ENCODE results near the gene BRI3.
"Not testable (repeated sequence)": the region's sequence is repeated elsewhere in the genome, so short reads cannot be mapped to it uniquely, and the experiment has no call there.

Gene BRI3

DNA sequence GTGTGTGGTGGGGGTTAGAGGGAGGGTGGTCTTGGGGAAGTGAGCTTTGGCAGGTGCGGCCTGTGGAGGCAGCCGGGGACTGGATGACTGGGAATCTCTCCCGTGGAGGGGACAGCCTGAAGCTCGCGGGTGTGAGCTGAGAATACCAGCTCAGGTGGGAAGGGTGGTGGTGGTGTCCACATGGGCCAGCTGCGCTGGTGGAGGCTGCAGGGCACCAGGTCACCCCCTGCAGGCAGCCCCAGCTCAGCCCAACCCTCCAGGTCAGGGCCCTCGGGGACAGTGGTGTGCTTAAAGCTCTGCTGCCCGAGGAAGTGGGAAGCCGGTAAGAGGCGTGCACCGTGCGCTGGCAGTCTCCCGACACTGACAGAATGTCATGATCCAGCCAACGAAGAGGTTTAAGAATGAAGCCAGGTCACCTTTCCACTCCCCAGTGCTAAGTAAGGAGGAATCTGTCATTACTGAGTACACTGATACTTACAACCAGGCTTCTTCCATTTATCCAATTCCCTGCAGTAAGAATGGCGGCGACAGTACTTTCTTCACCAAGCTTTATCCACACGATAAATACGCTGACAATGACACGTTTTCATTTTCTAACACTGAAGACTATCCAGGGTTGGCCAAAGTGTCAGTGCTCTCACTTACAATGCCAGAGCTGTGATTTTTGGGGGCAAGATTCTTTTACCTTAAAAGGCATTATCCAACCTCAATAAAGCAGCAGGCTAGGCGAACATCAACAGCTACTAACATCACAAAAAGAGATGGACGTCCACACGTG lies 20.4 kb downstream of the BRI3 start:
- no peak overlapping the region for H3K4me3 Mint-ChIP-seq
- H3K36me3 Mint-ChIP-seq (ENCODE audit: low read depth), result no peaks in the 10 kb centered on the region
- H3K27ac Mint-ChIP-seq, result no peak overlapping the region
- H3K27me3 Mint-ChIP-seq (ENCODE audit: low read depth), result no peaks in the 10 kb centered on the region
- H3K4me1 Mint-ChIP-seq (ENCODE audit: low read depth), result no peaks in the 10 kb centered on the region
- H3K9me3 Mint-ChIP-seq, result no peaks in the 10 kb centered on the region
- no peak for DNase-seq (ENCODE audit: low spot score)

DNA sequence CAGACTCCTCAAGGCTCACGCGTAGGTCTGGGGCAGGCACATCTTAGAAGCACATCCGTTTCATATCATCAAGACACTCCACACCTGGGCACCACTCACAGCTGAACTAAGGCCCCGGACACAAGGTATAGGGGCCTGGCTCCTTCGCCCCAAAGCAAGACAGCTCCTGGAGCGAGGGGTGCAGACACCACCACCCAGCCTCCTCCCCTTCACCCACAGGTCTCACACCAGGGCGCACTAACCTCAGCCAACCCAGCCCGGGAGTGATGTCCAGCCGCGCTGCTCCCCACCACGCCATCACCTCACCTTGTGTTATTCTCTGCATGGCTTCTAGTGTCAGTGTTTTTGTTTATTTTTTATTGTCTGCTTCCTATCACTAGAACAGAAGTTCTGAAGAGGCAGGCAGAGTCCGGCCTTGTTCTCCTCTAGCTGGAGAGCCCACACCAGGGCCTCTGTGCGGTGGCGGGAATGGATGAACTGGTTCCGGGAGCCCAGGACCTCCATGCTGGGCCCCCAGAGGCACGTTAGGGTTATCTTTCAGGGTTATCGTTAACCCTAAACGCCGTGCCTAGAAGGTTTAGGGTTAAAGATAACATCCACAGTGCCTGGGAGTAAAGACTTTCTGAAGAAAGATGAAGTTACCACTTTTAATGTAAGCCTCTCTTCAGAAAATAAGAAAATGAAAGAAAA lies 21.8 kb downstream of the BRI3 start:
- no peaks in the 10 kb centered on the region for H3K9me3 Mint-ChIP-seq
- H3K4me3 Mint-ChIP-seq, result no peak overlapping the region
- no peaks in the 10 kb centered on the region for H3K27me3 Mint-ChIP-seq (ENCODE audit: low read depth)
- DNase-seq (ENCODE audit: low spot score), result no peak
- H3K36me3 Mint-ChIP-seq (ENCODE audit: low read depth), result no peaks in the 10 kb centered on the region
- no peaks in the 10 kb centered on the region for H3K4me1 Mint-ChIP-seq (ENCODE audit: low read depth)
- no peak overlapping the region for H3K27ac Mint-ChIP-seq

DNA sequence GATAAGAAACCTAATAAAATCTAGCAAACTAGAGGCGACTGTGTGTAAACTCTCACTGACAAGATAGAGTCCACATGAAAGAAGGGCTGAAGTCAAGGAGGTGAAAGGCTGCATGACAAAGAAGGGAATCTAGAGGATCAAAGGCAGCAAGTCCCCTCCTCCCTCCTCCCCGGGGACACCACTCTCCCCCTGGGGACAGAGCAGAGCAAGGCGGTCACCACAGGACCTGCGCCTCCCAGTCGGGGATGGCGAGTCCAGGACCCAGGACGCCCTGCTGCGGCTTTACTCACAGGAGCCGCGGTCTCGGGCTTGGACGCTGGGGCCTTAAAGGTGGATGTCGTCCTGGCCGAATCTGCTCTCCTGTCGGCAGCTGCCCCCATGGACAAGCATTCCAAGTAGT lies 22.4 kb downstream of the BRI3 start:
- Mint-ChIP-seq H3K9me3 (no peaks in the 10 kb centered on the region), H3K27ac (no peak overlapping the region), H3K4me3 (no peak overlapping the region), H3K36me3 (ENCODE audit: low read depth) (no peaks in the 10 kb centered on the region), H3K27me3 (ENCODE audit: low read depth) (no peaks in the 10 kb centered on the region), H3K4me1 (ENCODE audit: low read depth) (no peaks in the 10 kb centered on the region)
- no peak for DNase-seq (ENCODE audit: low spot score)

DNA sequence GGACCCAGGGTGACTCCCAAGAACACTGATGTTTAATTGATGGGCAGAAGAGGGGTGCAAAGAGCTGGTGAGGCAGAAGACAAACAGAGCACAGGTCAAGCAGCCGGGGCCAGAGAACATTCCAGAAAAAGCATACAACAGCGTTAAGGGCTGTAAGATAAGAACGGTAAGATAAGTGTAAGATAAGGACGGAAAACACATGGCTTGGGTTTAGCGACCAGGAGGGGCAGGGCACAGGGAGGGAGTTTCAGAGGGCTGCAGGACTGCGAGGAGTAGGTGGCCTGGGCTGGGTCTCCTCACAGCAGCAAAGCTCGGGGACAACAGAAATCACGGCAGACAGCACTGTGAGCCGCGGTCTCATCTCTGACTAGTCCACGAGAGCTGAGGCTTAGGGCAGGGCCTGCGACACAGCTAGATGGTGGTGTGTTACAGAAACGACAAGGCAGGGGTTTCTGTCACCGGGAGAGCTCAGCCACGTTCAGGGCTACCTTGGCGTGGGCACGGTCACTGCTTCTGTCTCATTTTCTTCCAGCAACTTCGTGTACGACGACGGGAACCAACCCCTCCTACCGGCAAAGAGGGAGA lies 24.6 kb downstream of the BRI3 start:
- Mint-ChIP-seq H3K4me1 (ENCODE audit: low read depth) (no peaks in the 10 kb centered on the region), H3K36me3 (ENCODE audit: low read depth) (no peaks in the 10 kb centered on the region), H3K4me3 (no peak overlapping the region), H3K27me3 (ENCODE audit: low read depth) (no peaks in the 10 kb centered on the region), H3K27ac (no peak overlapping the region), H3K9me3 (no peaks in the 10 kb centered on the region)
- no peak for DNase-seq (ENCODE audit: low spot score)

DNA sequence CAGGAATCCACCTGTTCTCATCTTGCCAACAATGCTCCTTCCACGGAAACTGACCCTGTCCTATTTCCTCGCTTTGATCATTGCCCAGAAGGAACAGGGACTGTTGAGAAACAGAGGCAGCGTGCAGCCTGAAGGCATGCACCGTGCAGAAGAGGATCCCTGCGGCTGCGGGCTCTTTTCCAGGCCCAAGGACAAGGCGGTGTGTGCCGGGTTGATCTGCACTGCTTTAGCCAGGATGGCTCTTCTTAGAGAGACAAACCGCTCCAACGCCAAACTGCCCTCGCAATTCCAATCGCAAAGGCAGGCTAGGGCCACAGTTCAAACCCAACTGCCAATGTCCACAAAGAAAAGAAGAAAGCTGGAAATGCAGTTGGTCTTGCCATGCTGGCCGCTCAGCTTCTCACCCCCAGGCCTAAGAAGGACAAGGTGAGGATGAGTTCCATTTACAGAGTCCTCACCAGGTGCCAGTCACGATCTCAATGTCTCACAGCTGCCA lies 26.5 kb downstream of the BRI3 start:
- no peaks in the 10 kb centered on the region for H3K4me1 Mint-ChIP-seq (ENCODE audit: low read depth)
- H3K9me3 Mint-ChIP-seq, result no peaks in the 10 kb centered on the region
- no peaks in the 10 kb centered on the region for H3K36me3 Mint-ChIP-seq (ENCODE audit: low read depth)
- H3K4me3 Mint-ChIP-seq, result no peak overlapping the region
- H3K27ac Mint-ChIP-seq, result no peak overlapping the region
- H3K27me3 Mint-ChIP-seq (ENCODE audit: low read depth), result no peaks in the 10 kb centered on the region
- DNase-seq (ENCODE audit: low spot score), result no peak

DNA sequence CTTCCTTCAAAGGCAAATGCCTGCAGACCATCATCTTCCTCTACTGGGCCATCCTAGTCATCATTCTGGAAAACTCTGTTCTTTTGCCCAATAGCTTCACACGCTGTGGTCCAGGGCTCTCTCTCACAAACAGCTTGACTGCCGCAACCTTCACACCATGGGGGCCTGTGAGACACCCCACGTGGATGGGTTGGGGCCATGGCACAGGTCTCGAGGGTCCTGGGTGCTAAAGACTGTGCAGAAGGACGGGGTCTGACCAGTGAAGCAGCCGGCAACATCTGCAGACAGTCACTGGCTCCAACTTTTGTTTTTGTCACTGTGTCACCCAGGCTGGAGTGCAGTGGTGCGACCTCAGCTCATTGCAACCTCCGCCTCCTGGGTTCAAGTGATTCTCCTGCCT lies 28.1 kb downstream of the BRI3 start:
- H3K9me3 Mint-ChIP-seq, result no peaks in the 10 kb centered on the region
- no peak overlapping the region for H3K4me3 Mint-ChIP-seq
- no peak overlapping the region for H3K27ac Mint-ChIP-seq
- no peaks in the 10 kb centered on the region for H3K36me3 Mint-ChIP-seq (ENCODE audit: low read depth)
- H3K4me1 Mint-ChIP-seq (ENCODE audit: low read depth), result no peaks in the 10 kb centered on the region
- no peaks in the 10 kb centered on the region for H3K27me3 Mint-ChIP-seq (ENCODE audit: low read depth)
- DNase-seq (ENCODE audit: low spot score), result no peak

DNA sequence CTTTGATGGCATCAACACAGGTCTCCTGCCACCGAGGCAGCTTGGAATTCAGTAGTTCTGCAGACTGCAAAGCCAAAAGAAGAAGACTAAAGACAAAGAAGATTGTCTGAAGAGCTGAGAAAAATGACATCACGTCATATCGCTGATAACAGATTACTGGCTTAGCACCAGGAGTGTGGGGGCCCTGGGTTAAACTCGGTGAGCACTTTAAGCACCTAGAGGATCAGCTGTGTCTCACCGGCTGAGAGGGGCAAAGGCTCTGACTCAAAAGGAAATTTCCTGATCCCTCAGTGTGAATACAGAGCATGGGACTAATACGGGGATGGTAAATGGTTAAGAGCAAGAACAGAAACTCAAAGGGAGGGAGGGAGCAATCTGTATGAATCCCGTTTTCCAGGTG lies 30.7 kb downstream of the BRI3 start:
- Mint-ChIP-seq H3K27ac (no peak overlapping the region), H3K4me1 (ENCODE audit: low read depth) (no peaks in the 10 kb centered on the region), H3K27me3 (ENCODE audit: low read depth) (no peaks in the 10 kb centered on the region), H3K36me3 (ENCODE audit: low read depth) (no peaks in the 10 kb centered on the region), H3K9me3 (no peaks in the 10 kb centered on the region), H3K4me3 (no peak overlapping the region)
- DNase-seq (ENCODE audit: low spot score), result no peak

DNA sequence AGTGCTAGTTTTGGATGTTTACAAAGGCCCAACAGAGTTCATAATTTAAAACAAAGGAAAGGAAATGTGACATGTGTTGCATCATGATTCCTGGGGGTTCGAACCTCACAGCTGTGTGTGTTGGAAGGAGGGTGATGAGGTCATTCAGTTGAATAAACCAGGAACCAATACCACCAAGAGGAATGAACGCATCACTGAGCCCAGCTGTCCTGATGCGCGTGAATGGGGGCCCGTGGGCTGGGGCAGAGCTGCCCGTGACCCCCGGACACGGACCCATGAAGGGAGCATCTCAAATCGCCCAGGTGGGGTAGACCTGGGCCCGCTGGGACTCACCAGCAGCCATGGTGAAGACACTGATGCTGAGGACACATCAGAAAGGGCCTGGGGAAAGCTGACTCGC lies 33.0 kb downstream of the BRI3 start:
- no peaks in the 10 kb centered on the region for H3K9me3 Mint-ChIP-seq
- H3K36me3 Mint-ChIP-seq (ENCODE audit: low read depth), result no peaks in the 10 kb centered on the region
- H3K4me3 Mint-ChIP-seq, result no peak overlapping the region
- no peak overlapping the region for H3K27ac Mint-ChIP-seq
- no peaks in the 10 kb centered on the region for H3K27me3 Mint-ChIP-seq (ENCODE audit: low read depth)
- no peak for DNase-seq (ENCODE audit: low spot score)
- H3K4me1 Mint-ChIP-seq (ENCODE audit: low read depth), result no peaks in the 10 kb centered on the region

DNA sequence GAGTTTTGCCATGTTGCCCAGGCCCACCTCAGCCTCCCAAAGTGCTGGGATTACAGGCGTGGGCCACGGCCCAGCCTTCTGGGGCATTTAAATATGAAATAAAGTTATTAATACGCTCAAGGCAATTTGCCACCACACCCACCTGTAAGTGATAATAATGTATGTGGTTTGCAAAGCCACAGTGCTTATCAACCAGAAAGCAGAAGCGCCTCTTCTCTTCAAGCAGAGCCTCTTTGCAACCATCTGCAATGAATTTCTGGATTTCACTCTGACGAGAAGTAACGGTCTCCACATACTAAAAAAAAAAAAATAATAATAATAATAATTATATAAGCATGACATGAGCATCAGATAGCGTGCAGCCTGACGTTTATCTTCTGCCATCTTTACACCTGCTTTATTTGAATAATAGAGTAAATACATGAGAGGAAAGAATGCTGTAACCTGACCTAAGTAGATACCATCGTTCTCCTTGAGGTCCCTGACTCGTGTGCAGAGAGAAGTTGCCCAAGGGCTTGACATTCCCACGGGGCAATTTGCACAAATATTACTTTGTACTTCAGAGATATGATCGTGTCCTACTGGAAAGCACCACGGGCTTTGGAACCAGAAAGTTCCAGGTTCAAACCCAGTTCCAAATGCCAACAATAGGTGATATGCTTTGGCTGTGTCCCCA lies 34.0 kb downstream of the BRI3 start:
- no peaks in the 10 kb centered on the region for H3K4me1 Mint-ChIP-seq (ENCODE audit: low read depth)
- H3K27ac Mint-ChIP-seq, result no peak overlapping the region
- H3K27me3 Mint-ChIP-seq (ENCODE audit: low read depth), result no peaks in the 10 kb centered on the region
- no peak for DNase-seq (ENCODE audit: low spot score)
- H3K9me3 Mint-ChIP-seq, result no peaks in the 10 kb centered on the region
- H3K4me3 Mint-ChIP-seq, result no peak overlapping the region
- no peaks in the 10 kb centered on the region for H3K36me3 Mint-ChIP-seq (ENCODE audit: low read depth)

DNA sequence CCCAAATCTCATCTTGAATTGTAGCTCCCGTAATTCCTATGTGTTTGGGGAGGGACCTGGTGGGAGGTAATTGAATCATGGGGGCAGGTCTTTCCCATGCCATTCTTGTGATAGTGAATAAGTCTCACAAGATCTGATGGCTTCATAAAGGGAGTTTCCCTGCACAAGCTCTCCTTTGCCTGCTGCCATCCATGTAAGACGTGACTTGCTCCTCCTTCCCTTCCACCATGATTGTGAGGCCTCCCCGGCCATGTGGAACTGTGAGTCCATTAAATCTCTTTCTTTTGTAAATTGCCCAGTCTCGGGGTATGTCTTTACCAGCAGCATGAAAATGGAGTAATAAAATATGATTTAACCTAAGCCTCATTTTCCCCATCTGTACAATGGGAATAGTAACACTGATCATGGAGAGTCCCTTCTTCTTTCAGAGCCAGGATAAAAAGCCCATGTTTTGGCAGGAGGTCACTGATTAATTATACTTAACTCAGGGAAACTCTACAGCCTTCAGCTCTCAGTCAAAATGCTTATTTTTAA lies 34.6 kb downstream of the BRI3 start:
- H3K27ac Mint-ChIP-seq; H3K36me3 Mint-ChIP-seq (ENCODE audit: low read depth); H3K4me1 Mint-ChIP-seq (ENCODE audit: low read depth); H3K4me3 Mint-ChIP-seq; H3K9me3 Mint-ChIP-seq; DNase-seq (ENCODE audit: low spot score); H3K27me3 Mint-ChIP-seq (ENCODE audit: low read depth): not testable (repeated sequence)

DNA sequence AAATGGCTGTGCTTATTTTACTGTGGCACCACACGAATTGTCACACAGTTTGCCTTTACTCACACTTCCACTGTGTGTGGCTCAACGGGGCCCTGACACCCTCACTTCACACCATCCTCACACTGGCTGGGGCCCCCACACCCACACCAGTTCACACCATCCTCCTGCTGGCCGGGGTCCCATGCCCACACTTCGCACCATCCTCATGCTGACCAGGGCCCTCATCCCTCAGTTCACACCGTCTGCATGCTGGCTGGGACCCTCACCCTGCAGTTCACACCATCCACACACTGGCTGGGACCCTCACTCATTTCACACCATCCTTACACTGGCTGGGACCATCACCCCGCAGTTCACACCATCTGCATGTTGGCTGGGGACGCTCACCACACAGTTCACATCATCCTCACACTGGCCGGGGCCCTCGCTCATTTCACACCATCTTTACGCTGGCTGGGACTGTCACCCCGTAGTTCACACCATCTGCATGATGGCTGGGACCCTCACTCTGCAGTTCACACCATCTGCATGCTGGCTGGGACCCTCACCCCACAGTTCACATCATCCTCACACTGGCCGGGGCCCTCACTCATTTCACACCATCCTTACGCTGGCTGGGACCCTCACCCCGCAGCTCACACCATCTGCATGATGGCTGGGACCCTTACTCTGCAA lies 36.0 kb downstream of the BRI3 start:
- H3K4me1 Mint-ChIP-seq (ENCODE audit: low read depth), result no peaks in the 10 kb centered on the region
- no peaks in the 10 kb centered on the region for H3K36me3 Mint-ChIP-seq (ENCODE audit: low read depth)
- no peak for DNase-seq (ENCODE audit: low spot score)
- H3K4me3 Mint-ChIP-seq, result no peak overlapping the region
- no peak overlapping the region for H3K27ac Mint-ChIP-seq
- H3K27me3 Mint-ChIP-seq (ENCODE audit: low read depth), result no peaks in the 10 kb centered on the region
- H3K9me3 Mint-ChIP-seq, result no peaks in the 10 kb centered on the region

DNA sequence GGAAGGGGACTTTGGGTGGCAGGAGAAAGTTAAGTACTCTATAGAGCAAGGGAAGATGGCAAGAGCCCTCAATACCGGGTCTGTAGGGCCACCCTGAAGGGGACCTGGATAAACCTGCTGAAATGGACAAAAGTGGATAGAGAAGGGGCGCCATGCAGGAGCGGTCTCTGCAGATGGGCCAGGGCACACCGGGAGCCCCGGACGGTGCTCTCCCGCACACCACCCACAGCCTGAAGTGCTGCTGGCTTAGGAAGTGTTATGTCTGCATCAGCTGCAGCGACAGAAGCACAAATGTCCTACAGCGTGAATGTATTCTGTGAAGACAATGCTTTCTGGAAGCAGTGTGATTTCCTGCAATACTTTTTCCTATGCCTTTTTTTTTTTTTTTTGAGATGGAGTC lies 37.7 kb downstream of the BRI3 start:
- Mint-ChIP-seq H3K36me3 (ENCODE audit: low read depth) (no peaks in the 10 kb centered on the region), H3K27ac (no peak overlapping the region), H3K4me3 (no peak overlapping the region), H3K9me3 (no peaks in the 10 kb centered on the region), H3K4me1 (ENCODE audit: low read depth) (no peaks in the 10 kb centered on the region), H3K27me3 (ENCODE audit: low read depth) (peaks cover 1% of the 10 kb centered on the region)
- DNase-seq (ENCODE audit: low spot score), result no peak

DNA sequence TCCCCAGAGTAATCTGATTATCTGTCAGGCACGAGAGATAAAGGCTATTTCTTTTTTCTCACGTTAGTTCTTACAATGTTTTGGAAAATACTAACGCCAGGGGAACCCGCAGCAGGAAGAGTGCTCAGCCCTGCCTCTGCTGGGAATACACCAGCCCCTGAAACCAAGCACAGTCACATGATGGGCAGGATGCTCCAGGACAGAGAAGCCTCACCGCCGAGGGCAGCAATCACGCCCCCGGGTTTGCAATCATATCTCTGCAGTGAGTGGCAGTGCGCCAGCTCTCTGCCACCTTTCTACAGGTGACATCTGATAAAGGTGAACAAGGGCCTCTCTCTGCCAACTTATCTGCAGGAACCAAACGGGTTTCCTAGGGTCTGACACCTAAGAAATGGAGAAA lies 39.8 kb downstream of the BRI3 start:
- H3K27me3 Mint-ChIP-seq (ENCODE audit: low read depth), result peaks cover 1% of the 10 kb centered on the region
- no peaks in the 10 kb centered on the region for H3K9me3 Mint-ChIP-seq
- H3K27ac Mint-ChIP-seq, result no peak overlapping the region
- H3K4me3 Mint-ChIP-seq, result no peak overlapping the region
- no peak for DNase-seq (ENCODE audit: low spot score)
- H3K36me3 Mint-ChIP-seq (ENCODE audit: low read depth), result no peaks in the 10 kb centered on the region
- no peaks in the 10 kb centered on the region for H3K4me1 Mint-ChIP-seq (ENCODE audit: low read depth)

Measured in T-helper 2 cell treated with Interferon-gamma antibody and Interleukin-4, amounts not matched to agents 5 μg/mL and 100 μg/mL, for 36 hours (primary cell).